ENCODE results near the gene HMGB1.

DNA sequence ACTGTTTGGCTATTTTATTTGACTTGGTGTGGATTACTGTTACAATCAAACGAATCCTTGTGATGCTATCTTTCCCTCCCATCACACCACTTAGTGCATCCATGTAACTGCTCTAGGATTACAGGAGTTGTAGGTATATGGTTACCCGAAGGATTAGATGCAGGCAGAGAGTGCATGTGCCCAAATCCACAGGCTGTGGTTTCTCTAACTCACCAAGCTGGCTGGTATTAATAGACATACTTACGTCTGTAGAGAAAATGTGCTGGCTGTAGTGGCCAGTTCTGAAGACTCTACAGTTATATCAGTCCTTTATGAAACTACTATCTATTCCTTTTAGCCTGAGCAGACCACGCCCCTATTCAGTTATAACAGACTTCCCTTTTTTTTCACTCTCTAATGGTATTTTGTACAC is 1.1 kb upstream of the HMGB1 start:
- TF ChIP-seq CTCF (IDR thresholded peaks at IDR 0.05) (no peak), POLR2A (IDR thresholded peaks at IDR 0.05) (no peak), EP300 (IDR thresholded peaks at IDR 0.05) (no peak)
